ENCODE results near the gene PSMG1.
"Not testable (repeated sequence)": the region's sequence is repeated elsewhere in the genome, so short reads cannot be mapped to it uniquely, and the experiment has no call there.

Gene PSMG1, protein sequence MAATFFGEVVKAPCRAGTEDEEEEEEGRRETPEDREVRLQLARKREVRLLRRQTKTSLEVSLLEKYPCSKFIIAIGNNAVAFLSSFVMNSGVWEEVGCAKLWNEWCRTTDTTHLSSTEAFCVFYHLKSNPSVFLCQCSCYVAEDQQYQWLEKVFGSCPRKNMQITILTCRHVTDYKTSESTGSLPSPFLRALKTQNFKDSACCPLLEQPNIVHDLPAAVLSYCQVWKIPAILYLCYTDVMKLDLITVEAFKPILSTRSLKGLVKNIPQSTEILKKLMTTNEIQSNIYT

DNA sequence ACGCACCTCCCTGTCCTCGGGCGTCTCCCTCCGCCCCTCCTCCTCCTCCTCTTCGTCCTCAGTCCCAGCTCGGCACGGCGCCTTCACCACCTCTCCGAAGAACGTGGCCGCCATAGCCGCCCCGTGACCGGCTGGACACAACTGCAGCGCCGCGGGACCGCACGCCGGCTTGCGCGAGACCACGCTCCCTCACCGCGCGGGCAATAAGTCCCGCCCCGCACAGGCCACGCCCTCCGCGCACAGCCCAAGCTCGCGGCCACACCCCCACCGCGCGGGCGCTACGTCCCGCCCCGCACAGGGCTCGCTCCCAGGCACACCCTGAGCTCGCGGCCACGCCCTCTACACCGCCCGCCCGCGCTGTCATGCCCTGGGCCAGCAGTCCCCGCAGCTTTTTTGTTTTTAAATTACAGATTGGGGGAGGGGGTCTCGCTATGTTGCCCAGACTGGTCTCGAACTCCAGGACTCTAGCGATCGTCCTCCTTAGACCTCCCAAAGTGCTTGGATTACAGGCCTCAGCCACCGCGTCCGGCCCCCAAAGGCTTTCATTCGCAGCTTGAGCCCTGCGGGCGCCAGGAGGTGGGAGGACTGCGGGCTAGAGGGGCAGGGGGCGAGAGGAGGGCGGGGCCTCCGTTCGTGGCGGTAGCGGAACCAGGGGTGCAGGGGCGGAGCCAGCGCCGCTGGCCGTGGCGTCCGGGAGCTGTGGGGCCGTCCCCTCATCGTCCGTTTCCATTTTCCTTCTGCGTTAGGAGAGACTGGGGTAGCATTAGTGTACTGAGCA is at the start of gene PSMG1:
Gene PSMG1, minus strand, starts transcription at position 180 of the 778 bp plus-strand sequence. Its CDS starts 66 bp downstream, at position 114.
- FAIRE-seq: peak; percentile 63

DNA sequence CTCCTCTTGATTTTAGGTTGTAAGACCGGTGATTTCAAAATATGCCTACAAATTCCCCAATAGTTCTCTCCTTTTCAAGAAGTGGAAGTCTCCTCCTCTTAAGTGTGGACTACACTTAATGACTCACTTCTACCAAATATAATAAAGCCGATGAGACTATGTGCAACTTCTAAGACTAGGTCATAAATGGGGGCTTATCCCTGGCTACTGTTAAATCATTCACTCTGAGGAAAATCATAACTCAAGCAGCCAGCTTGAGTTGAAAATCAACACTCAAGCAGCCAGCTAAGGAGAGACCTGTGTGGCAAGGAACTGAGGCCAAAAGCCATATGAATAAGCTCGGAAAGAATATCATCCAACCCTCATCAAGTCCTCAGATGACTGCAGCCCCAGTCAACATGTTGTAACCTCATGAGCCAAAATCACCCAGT is 49.6 kb upstream of the PSMG1 start:
- FAIRE-seq: no peak

DNA sequence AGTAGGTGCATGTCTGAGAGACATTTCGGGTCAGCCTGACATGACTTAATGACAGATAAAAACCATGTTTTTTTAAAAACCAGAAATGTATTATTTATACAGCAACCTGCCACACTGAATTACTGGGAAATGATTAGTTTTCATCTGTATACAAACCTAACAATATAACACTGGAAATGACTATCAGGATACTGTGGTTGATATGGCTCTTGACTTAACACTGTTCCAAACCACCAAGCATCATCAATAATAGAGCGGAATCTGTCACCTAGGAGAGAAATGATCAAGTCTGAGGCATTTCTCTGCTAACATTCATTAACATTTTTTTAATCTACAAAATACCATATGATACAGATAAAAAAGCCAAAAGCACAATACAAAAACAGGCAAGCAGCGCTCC is 41.7 kb upstream of the PSMG1 start:
- no peak for FAIRE-seq

- FAIRE-seq: no peak
Observed at GRCh38 chr21:39221997-39222486, 38.8 kb upstream of the PSMG1 start.

DNA sequence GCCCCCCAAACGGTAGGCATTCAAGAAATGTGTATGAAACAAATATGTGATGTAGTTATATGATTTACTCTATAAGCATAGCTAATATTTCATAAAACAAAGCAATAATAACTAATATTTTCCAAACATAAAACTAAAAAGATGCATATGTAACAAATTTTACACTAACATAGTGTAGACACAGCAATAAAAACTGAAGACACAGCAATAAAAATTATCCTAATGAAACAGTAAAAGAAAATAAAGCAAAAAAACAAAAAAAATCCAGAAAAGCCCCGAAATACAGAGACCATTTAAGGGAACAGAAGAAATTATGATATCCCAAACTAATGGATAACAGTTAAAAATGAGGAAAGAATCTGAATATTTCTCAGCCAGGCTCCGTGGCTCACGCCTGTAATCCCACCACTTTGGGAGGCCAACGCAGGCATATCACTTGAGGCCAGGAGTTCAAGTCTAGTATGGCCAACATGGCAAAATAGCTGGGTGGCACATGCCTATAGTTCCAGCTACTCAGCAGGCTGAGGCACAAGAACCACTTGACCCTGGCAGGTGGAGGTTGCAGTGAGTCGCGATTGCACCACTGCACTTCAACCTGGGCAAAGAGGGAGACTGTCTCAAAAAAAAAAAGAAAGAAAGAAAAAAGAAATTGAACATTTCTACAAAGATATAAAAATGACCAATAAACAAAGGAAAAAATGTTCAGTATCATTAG is 38.2 kb upstream of the PSMG1 start:
- FAIRE-seq: no peak

DNA sequence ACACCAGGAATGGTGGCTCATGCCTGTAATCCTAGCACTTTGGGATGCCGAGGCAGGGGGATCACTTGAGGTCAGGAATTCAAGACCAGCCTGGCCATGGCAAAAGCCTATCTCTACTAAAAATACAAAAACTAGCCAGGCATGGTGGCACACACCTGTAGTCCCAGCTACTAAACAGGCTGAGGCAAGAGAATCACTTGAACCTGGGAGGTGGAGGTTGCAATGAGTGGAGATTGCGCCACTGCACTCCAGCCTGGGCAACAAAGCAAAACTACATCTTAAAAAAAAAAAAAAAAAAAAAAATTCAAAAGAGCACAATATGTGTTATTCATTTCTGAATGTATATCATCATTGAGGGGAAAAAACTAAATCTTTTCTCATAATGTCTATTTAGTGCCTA is 37.6 kb upstream of the PSMG1 start:
- FAIRE-seq: not testable (repeated sequence)

DNA sequence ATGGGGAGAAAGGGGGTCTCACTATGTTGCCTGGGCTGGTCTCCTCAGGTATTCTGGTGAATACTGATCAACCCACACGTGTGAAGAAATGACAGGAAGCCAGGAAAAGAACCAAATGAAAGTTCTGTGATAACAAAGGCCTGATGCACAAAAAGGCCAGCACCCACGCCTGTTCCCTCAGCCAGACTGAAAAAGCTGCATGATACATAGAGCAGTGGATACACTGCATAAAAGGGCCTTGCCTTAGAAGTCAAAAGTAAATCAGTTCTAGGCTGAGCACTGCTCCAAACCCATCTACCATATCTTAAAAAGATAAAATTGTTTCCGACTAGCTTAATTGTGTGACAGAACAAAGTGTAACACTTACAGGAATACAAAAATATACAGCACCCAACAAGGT is 36.9 kb upstream of the PSMG1 start:
- FAIRE-seq: no peak

- FAIRE-seq: no peak
Observed at GRCh38 chr21:39218082-39218409, 34.8 kb upstream of the PSMG1 start.

DNA sequence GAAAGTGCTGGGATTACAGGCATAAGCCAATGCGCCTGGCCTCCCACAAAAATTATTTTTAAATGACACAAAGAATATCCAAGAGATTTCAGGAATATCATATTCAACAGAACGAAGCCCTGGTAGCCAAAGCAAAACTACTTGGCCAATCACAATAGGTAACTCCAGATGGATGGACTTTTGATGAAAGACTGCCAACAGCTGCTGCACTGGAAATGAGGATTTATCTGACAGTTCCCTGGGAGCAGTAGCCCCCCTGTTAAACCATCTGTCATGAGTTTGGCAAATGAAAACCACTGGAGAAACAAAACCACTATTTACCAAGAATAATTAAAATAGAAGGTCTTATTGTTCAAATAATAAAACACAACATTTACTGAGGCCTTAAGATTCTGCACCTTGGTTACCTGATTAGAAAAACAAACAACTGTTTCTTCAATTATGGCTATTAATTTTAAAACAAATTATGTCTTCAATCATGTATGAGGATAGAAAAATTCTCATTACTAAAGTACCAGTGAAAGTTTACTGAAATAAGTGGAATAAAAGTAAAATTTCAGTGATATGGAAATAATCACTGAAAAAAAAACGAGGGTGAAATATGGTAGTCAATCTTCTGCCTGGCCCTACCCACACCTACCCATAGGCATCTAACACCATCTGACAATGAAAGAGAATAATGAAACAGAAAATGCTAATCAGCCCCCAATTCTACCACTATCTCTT is 34.3 kb upstream of the PSMG1 start:
- FAIRE-seq: no peak

DNA sequence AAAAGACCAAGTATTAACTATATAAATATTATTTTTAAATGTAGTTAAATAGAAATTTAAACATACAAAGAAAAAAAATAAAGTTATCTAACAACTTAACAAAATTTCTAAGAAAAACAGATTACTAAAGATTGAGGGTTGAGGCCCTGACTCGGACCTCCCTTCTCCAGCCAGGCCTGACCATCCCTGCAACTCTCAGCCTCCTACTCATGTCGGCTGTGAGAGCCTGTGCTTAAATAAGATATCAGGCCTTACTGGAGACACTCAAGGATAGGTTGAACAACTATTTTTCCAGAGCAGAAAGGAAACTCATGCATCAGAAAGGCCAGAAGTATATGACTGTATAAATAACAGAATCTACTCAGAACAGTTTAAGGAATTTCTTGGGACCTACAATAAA is 33.0 kb upstream of the PSMG1 start:
- no peak for FAIRE-seq

DNA sequence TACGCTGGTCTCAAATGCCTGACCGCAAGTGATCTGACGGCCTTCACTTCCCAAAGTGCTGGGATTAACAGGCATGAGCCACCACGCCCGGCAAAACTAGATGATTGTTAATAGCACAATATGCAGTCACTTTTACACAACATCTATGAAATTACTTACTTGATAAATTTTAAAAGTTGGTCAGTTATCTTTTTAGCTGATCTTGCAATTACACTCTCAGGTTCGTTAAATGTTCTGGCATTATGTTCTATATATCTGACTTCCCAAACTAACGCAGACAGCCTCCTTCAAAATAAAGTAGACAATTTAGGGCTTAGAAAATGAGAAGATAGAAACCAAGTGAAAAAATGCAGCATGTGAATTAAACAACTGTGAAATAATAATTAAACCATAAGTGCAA is 31.8 kb upstream of the PSMG1 start:
- FAIRE-seq: no peak

DNA sequence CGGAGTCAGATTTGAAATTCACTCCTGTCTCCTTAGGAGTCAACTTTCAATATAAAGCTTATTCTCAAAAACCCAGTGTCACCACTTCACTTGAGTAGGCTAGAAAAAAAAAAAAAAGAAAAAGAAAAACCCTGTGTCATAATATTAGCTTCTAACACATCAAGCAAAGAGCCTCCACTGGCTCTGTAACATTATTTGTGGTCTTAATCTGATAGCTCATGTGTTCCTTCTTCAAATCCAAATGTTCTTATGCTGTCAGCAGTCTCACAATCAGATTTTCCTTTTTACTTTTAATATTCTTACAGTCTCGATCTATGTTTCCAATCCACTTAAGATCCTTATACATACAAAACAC is 26.1 kb upstream of the PSMG1 start:
- FAIRE-seq: no peak

DNA sequence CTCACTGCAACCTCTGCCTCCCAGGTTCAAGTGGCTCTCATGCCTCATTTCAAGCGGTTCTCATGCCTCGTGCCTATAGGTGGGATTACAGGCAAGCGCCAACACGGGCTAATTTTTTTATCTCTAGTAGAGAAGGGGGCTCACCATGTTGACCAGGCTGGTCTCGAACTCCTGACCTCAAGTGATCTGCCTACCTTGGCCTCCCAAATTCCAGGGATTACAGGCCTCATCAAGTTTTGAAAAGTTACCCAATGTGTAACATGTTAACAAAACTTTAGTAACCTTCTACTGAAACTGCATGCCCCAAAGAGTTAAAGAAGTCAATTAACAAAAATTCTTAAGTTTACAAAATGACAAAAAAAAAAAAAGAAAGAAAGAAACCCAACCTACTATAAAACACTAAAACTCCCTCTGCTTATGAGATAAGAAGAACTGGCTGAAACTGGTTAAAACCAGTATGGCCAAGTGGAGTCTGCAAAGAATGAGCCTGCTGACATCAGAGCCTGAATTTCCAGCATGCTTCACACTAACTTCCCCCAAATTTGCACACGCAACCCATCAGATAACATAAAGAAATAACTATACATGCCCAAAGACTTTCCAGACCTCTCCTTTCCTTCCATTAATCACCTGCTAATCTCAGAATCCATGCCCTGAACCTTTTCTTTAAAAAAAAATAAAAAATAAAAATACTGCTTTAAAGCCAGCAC is 25.5 kb upstream of the PSMG1 start:
- FAIRE-seq: no peak

DNA sequence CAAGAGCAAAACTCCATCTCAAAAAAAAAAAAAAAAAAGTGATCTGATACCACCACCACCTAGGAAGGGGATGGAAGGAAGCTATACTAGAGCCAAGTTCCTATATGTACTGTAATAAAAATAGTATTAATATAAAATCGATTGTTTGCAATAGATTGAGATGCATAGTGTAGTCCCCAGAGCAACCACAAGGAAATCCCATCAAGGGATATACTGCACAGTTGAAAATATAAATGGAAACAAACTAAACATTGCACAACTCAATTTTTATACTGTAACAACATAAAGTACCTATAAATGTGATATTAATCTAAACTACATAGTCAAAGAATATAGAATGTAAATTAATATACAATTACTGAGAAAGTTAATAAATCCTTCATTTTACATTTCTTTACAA is 20.9 kb upstream of the PSMG1 start:
- no peak for FAIRE-seq

- FAIRE-seq: no peak
Observed at GRCh38 chr21:39198800-39199199, 15.5 kb upstream of the PSMG1 start.

DNA sequence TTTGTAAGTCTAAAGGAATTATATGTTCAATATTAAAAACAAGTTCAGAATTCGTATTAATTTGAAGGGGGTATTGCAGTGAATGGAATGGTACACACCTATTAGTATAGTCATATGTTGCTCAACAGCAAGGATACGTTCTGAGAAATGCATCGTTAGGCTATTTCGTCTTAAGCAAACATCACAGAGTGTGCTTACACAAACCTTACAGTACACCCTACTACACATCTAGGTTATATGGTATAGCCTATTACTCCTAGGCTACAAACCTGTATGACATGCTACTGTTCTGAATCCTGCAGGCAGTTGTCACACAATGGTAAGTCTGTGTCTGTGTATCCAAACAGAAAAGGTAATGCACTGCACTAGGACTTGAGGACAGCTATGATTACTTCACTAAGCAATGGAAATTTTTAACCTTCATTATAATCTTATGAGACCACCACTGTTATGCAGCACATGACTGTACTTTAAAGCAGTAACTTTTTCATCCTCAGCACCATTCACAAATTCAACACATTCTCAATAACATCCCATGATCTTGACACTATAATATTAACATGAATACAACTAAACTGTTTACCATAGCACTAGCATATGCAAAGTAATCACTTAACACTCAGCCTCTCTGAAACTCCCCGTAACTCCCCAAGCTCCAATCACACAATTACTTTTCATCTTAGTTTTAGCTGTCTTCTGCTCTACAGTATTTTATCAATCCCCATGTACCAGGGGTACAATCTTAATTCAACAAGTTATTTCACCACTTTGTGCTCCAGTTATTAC is 14.4 kb upstream of the PSMG1 start:
- FAIRE-seq: no peak

DNA sequence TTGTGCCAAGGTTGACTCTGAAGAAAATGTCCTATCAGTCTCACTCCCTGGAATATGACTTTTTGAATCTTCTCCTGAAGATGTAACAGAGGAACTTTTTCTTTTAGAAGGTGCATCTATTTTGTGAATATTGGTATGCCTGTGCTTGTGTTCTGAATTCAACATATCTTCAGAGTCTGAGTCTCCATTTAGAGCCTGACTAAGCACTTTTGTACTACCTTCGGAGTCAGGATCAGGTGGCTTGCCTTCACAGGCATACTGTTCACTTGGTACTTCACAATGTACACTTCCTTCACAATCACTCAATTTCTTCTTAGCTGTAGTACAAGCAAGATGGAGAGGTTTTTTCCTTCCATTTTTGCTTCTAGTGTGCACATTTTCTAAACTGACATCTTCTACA is 13.6 kb upstream of the PSMG1 start:
- FAIRE-seq: no peak

- no peak for FAIRE-seq
Observed at GRCh38 chr21:39196310-39196709, 13.1 kb upstream of the PSMG1 start.

- no peak for FAIRE-seq
Observed at GRCh38 chr21:39193380-39193779, 10.1 kb upstream of the PSMG1 start.

- FAIRE-seq: no peak
Observed at GRCh38 chr21:39189857-39190604, 6.8 kb upstream of the PSMG1 start.

Measured in endometrium (tissue), 2 donors.